Glomerular endothelial cell (primary cell): ENCODE results near the gene CAPN8. TPM values are rescaled to one million over a fixed set of nuclear protein-coding genes. Genes with fewer than 3 reads are reported as not detected.

ENCODE experiments used
- DNase-seq: peaks from one replicate; pipeline ENCODE4 v3.0.0-alpha.2; 2011; ENCODE audit warnings: low read depth, low spot score; ENCODE audit errors: extremely low read depth
- total RNA-seq: library from RNA; depleted of rRNA; stranded (reverse); fragments of >200 nt; gene quantifications from 2 replicates; pipeline ENCODE4 v1.2.3, GENCODE V29; 2015

The CAPN8 gene
- total RNA-seq, 1 donor from 2014 or later, result not detected

- no peak for DNase-seq
Measured at GRCh38 chr1:223657978-223658377, 7.5 kb downstream of the CAPN8 start.

GRCh38 chr1:223654083-223654482 is 11.4 kb downstream of the CAPN8 start:
- DNase-seq, result no peak

DNA sequence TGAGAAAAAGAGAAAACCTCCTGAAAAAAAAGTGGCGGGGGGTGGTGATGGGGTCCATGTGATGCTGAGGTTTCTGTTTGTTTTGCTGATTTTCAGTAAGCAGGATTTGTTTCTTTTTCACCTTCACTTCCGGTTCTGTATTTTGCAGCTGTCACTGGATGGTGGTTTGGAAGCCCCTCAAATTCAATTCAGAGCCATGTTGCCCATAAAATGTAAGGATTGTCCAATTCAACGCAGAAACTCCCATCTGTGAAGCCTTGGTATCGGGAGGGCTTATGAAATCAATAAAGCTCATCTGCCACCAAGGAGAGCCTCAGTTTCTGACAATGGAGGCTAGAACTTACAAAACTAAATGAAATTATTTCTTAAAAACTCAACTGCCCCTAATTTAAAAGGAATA is 12.1 kb downstream of the CAPN8 start:
- DNase-seq, result no peak

DNA sequence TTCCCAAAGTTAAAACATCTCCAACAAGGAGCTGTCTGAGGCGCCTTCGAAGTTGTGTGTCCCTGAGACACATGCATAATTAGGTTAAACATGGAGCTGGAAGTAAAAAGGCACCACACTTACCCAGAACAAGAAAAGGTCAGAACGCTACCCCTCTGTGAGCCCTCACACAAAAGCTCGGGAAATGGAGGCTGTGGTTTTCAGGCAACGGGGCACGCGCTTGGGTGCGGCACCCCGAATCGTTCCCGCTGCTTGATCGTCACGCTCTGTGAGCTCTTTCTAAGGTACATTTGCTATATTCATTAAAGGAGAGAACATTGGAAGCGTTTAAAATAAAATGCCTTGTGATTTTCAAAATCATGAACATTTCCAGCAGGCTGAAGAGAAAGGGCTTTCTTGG is 12.5 kb downstream of the CAPN8 start:
- DNase-seq, result no peak

GRCh38 chr1:223652436-223652941 is 13.0 kb downstream of the CAPN8 start:
- no peak for DNase-seq

GRCh38 chr1:223651291-223651991 is 14.1 kb downstream of the CAPN8 start:
- no peak for DNase-seq

- DNase-seq, result no peak
Measured at GRCh38 chr1:223650465-223650864, 15.0 kb downstream of the CAPN8 start.

- no peak for DNase-seq
Measured at GRCh38 chr1:223649222-223649621, 16.3 kb downstream of the CAPN8 start.

GRCh38 chr1:223647249-223647648 is 18.3 kb downstream of the CAPN8 start:
- DNase-seq, result no peak

- no peak for DNase-seq
Measured at GRCh38 chr1:223645903-223646302, 19.6 kb downstream of the CAPN8 start.

DNA sequence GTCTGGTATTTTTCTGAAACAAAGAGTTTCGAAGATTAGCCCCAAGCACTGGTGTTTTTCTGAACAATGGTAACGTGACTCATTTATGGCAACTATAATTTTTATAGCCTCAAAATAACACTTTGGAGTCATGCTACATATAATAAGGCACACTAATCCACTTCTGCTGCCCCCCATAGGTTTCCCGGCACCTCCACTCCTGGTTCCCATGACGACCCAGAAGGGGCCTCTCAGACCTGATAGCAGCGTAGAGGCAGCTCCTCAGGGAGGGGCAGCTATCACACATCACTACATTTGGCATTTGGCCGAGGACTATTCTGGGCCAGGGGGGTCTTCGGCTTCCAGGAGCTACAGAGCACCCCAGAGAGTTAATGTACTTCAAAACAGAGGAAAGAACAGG is 23.3 kb downstream of the CAPN8 start:
- no peak for DNase-seq

DNA sequence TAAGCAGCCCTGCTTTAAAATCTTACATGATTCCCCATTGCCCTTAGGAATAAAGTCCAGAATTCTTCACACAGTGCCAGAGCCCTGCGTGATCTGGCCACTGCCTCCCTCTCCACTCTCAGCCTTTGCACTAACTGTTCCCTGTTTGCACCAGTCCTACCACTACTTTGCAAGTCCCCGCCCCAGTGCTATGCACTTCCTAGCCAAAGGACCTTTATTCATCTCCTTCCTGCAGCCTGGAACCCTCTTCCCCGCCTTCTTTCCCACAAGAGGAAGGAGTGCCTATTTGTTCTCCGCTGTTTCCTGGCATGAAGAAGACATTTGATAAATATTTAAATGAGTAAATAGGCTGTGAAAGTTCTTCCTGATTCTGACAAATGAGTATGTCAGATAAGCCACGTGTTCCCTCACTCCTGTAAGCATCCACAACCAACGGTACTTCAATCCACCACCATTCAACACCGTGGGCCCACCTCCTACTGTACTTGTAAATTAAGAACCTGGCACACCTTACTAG is 23.9 kb downstream of the CAPN8 start:
- DNase-seq, result no peak

GRCh38 chr1:223639331-223639749 is 26.2 kb downstream of the CAPN8 start:
- DNase-seq, result no peak

- no peak for DNase-seq
Measured at GRCh38 chr1:223635236-223635635, 30.3 kb downstream of the CAPN8 start.

DNA sequence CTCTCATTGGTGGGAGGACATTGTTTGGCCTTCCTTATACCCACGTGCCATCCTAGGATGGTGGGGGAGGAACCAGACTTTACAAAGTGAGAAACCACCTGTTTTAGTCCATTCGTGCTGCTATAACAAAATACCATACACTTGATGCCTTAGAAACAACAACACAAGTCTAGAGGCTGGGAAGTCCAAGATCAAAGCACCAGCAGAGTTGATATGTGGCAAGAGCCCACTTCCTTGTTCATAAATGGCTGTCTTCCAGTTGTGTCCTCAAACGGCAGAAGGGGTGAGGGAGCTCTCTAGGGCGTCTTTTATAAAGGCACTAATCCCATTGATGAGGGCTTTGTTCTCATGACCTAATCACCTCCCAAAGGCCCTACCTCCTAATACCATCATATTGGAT is 31.1 kb downstream of the CAPN8 start:
- no peak for DNase-seq

DNA sequence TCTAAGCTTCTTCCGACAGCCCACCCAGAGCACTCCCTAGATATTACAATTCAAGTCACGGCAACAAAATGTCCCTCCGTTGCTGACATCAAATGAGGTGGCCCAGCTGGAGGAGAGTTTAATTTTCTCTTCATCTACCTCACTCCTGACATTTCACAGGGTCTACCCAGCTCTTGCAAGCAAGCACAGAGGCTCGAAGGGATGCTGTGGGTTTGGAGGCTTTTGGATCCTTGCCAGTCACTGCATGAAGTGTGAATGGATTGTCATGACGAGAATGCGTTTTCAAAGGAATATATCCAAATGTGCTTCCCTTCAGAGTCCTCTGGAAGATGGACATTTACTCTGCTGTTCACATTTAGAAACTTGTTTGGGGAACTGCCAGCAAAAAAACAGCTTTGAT is 33.5 kb downstream of the CAPN8 start:
- no peak for DNase-seq

GRCh38 chr1:223631473-223631872 is 34.0 kb downstream of the CAPN8 start:
- DNase-seq, result no peak

DNA sequence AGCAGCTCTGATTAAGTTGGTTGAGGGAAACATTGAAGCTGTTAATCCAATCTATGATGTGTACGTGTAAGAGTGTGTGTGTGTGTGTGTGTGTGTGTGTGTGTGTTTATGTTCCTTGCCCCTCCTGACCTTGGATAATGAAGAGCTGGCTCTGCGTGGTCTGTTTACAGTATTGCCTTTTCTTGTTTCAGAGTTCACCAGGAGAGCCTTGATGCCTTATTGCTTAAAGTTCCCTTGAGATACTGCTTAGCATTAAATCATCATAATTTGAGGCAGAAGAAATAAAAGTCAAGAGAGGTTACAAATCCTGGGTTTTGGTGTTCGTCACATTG is 36.4 kb downstream of the CAPN8 start:
- DNase-seq, result no peak

GRCh38 chr1:223628233-223629125 is 37.0 kb downstream of the CAPN8 start:
- no peak for DNase-seq

- DNase-seq, result no peak
Measured at GRCh38 chr1:223622132-223622842, 43.2 kb downstream of the CAPN8 start.

GRCh38 chr1:223621312-223621734 is 44.2 kb downstream of the CAPN8 start:
- no peak for DNase-seq
